Choroid plexus epithelial cell (primary cell): ENCODE measurements around the gene GTPBP6.

Experiments
- DNase-seq: peaks from one replicate; pipeline ENCODE4 v3.0.0-alpha.2; 2010; ENCODE audit warnings: low read depth
- H3K4me3 ChIP-seq: 2 replicates; pipeline ENCODE4 v1.5.1; 2011; ENCODE audit warnings: low read depth, mild to moderate bottlenecking, control low read depth, low read length, moderate library complexity
- TF ChIP-seq, protein P1 (sequence below): conservative IDR thresholded peaks from 2 replicates; pipeline ENCODE4 v1.5.1; 2011; ENCODE audit warnings: low read depth, mild to moderate bottlenecking, control low read depth, inconsistent platforms, low read length, moderate library complexity

GTPBP6 gene

DNA sequence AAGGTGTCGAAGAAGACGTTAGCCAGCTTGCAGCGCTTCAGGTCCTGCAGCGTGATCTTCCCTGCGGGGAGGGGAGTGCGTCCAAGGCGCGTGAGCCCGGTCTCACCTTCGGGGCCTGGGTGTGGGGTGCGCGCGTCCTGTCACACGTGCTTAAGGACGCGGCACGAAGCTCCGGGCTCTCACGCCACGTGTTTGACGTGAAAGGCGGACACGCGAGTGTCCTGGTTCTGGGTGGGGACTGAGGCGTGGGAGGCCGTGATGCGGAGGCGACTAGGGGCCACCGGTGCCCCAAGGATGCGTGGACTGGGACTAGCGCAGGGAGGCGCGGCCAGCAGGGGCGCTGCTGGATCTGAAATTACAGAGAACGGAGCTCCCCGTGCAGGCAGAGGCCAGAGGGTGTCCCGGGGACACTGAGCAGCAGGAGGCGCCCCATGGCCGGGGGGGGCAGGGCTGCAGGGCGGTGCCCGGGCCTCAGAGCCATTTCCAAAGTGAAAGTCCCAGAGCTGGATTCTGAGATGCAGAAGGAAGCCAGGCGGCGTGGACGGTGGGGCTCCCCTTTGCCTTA is 20.3 kb upstream of the GTPBP6 start:
- no peak overlapping the region for H3K4me3 ChIP-seq
- TF ChIP-seq, protein P1, sequence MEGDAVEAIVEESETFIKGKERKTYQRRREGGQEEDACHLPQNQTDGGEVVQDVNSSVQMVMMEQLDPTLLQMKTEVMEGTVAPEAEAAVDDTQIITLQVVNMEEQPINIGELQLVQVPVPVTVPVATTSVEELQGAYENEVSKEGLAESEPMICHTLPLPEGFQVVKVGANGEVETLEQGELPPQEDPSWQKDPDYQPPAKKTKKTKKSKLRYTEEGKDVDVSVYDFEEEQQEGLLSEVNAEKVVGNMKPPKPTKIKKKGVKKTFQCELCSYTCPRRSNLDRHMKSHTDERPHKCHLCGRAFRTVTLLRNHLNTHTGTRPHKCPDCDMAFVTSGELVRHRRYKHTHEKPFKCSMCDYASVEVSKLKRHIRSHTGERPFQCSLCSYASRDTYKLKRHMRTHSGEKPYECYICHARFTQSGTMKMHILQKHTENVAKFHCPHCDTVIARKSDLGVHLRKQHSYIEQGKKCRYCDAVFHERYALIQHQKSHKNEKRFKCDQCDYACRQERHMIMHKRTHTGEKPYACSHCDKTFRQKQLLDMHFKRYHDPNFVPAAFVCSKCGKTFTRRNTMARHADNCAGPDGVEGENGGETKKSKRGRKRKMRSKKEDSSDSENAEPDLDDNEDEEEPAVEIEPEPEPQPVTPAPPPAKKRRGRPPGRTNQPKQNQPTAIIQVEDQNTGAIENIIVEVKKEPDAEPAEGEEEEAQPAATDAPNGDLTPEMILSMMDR, result no peak
- no peak for DNase-seq

DNA sequence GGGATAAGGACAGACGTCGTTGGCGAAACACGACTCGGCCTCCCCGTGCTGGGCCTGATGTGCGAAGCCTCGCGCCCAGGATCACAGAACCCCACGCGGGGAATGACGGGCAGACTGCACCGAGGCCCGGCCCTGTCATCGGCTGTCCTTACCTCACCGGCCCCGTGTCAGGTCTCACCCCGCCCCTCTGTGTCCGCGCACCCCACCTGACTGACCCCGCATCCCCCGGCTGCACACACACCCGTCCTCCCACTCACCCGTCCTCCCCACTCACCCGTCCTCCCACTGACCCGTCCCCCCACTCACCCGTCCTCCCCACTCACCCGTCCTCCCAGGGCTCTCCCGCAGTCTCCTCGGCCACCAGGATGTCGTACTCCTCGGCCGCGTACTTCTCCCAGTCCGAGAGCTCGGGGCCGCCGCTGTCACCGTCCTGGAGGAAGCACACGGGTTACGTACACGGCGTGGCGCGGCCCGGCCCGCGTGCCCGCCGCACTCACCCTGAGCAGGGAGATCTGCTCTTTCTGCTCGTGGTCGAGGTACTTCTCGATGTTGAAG is 19.8 kb upstream of the GTPBP6 start:
- TF ChIP-seq, protein P1, result no peak
- no peak overlapping the region for H3K4me3 ChIP-seq
- DNase-seq, result no peak

- H3K4me3 ChIP-seq, result no peak overlapping the region
- TF ChIP-seq, protein P1, result no peak
- no peak for DNase-seq
Observed at GRCh38 chrX:337331-337831, 18.8 kb upstream of the GTPBP6 start.

DNA sequence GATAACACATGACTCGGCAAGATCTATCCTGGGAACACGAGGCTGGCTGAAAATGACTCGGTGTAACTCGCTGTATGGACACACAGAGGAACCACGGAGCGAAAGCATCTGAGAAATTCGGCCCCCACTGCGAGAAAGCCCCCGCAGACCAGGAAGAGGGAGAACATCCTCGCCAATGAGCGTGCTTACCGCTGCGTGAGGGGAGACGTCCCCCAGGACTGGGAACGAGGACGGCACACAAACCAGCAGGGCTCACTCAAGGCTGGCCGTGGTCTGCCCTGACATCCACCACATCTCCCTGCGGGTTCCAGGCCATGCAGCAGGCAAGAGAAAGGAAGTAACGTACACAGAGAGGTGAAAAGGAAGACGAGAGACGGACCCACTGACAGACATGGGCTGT is 17.6 kb upstream of the GTPBP6 start:
- H3K4me3 ChIP-seq, result no peak overlapping the region
- DNase-seq, result no peak
- TF ChIP-seq, protein P1, result no peak

GRCh38 chrX:335758-336155 is 17.2 kb upstream of the GTPBP6 start:
- TF ChIP-seq, protein P1, result no peak
- no peak overlapping the region for H3K4me3 ChIP-seq
- DNase-seq, result no peak

GRCh38 chrX:334971-335757 is 16.6 kb upstream of the GTPBP6 start:
- no peak overlapping the region for H3K4me3 ChIP-seq
- no peak for DNase-seq
- TF ChIP-seq, protein P1, result no peak
